Measurements from ENCODE around the gene AFF4. TPM values are rescaled to one million over a fixed set of nuclear protein-coding genes. Genes with fewer than 3 reads are reported as not detected.

Gene AFF4
- total and polyA plus RNA-seq, 9 of the 15 experiments (the other 6 are each of a cell fraction or from before 2014, with no cell fraction given) = 1.7 to 25.8 (median 17.9) TPM

DNA sequence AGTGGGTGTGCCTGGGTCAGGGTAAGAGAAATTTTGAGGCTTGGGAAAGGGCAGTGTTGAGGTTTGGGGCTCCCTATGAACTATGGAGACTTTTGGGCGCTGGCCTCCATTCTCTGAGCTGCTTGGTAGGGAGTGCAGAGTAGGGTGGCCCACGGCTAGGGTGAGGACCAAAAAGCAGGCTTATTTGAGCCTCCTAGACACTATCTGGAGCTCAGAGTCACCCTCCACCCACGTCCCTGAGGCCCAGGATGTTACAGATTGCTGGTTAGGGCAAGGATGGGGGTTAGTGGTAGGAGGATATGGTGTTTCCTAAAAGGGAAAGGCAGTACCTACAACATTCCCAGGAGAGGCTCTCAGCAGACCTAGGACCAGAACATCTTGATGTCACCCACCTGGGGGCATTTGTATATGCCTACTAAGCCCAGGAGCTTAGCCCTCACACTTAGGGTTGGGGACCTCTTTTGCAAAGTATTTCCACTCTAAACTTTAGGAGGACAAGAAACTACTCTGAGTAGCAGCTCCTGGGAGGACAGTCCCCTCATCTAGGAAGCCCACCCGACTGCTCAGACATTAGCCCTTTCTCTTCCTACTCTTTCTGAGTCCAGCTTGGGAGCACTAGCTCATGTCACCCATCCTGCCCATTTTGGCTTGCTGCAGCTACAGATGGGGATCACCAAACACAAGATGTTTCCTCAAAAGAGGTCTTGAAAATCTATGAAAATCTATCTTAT lies 135.3 kb downstream of the AFF4 start:
- TSS peak; percentile 37 for BruUV-seq (replicated peaks)
- Histone ChIP-seq H3K9me1 (ENCODE audit: control insufficient read depth, insufficient read depth, low read length) (no peaks in the 10 kb centered on the region), H2AFZ (ENCODE audit: low read depth, low read length) (no peak overlapping the region), H3K4me2 (ENCODE audit: insufficient read depth, low read length) (no peak overlapping the region), H4K20me1 (replicated peaks; ENCODE audit: control insufficient read depth, insufficient read depth, low read length) (no peaks in the 10 kb centered on the region), H3K4me3 (no peak overlapping the region), H3K79me2 (ENCODE audit: control insufficient read depth, insufficient read depth, low read length) (peaks cover 23% of the 10 kb centered on the region), H3K27me3 (ENCODE audit: control insufficient read depth in 2 of 2, insufficient read depth in 2 of 2, low read length in 2 of 2) (no peaks in the 10 kb centered on the region), H3K4me1 (replicated peaks in 1 of 2; ENCODE audit: control insufficient read depth in 2 of 2, insufficient read depth in 2 of 2, low read length in 2 of 2) (peaks cover 18 to 33% of the 10 kb centered on the region in 2 experiments; a peak in 4 of 5 replicates), H3K9ac (ENCODE audit: insufficient read depth in 1 of 2, low read depth in 2 of 2, low read length in 2 of 2) (peak overlapping the region in 1 of 2 experiments; percentile 28; a peak in 1 of 4 replicates), H3K36me3 (ENCODE audit: control insufficient read depth, insufficient read depth, low read length) (peaks cover 46% of the 10 kb centered on the region; the same call in 2 of the 3 replicates), H3K9me3 (replicated peaks; ENCODE audit: control insufficient read depth, insufficient read depth, low read depth, low read length) (no peaks in the 10 kb centered on the region), H3K27ac (ENCODE audit: extremely low read depth, low read depth, low read length) (no peak overlapping the region)
- intact Hi-C loops (cut with micrococcal nuclease) (no loop called here), in situ Hi-C loops (cut with MboI) (loop anchor here (5.0 kb wide), 1 partner anchor 71 kb away; no protein-coding TSS in a partner anchor)
- CTCF ChIA-PET (ENCODE audit: low intra/inter-chr PET ratio) = no interaction called here
- TF ChIP-seq MCM7 (IDR thresholded peaks at IDR 0.05) (no peak), EGR1 (conservative IDR thresholded peaks at IDR 0.05) (peak; percentile 39; the same call in 1 of the 2 replicates)
- WGBS (ENCODE audit: insufficient coverage, low coverage, missing lambda C conversion rate) = 60% methylated on average over 4 of the region's 4 CpGs
- ATAC-seq (no peak), FAIRE-seq (no peak), DNase-seq (ENCODE audit: extremely low read depth in 1 of 4, low spot score in 3 of 4) (no peak)
- POLR2A ChIA-PET = interaction anchor here (0.6 to 3.9 kb wide), 6 partner anchors 7 to 197 kb away, joined by 3 to 22 read pairs (median 7); partner anchors contain the start of genes GDF9 and UQCRQ

DNA sequence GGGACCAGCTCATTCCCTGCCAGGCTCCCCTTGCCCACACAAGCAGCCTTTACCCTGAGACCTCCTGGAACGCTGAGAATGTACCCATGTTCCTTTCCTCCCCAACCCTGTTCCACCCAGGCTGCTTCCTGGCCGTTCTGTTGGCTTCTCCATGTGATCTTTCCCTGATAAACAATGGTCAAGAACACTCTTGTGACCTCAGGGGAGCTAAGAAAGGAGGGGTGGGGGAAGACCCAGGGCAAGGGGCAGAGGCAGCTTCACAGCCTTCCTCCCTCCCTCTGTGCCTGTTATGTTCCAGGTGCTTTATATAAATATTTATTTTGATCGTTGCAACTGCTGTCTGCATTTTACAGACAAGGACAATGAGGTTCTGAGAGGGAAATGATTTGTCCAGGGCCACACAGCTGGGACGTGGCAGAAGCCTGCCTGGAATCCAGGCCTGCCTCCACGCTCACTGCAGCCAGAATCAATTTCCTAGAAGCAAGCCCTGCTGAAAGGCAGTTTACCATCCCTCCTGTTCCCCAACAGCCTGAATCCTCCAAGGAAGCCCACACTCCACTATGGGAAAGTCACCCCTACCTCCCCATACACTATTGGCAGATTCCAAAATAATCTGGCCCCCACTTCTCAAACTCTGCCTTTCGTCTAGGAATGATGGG lies 136.9 kb downstream of the AFF4 start:
- Histone ChIP-seq H3K9ac (ENCODE audit: insufficient read depth in 1 of 2, low read depth in 2 of 2, low read length in 2 of 2) (peak overlapping the region in 1 of 2 experiments; percentile 56; a peak in 1 of 4 replicates), H3K9me3 (replicated peaks; ENCODE audit: control insufficient read depth, insufficient read depth, low read depth, low read length) (no peaks in the 10 kb centered on the region), H3K4me1 (replicated peaks in 1 of 2; ENCODE audit: control insufficient read depth in 2 of 2, insufficient read depth in 2 of 2, low read length in 2 of 2) (peaks cover 18 to 40% of the 10 kb centered on the region in 2 experiments; a peak in 4 of 5 replicates), H3K4me3 (no peak overlapping the region), H2AFZ (ENCODE audit: low read depth, low read length) (no peak overlapping the region), H4K20me1 (replicated peaks; ENCODE audit: control insufficient read depth, insufficient read depth, low read length) (no peaks in the 10 kb centered on the region), H3K27ac (ENCODE audit: extremely low read depth, low read depth, low read length) (no peak overlapping the region), H3K9me1 (ENCODE audit: control insufficient read depth, insufficient read depth, low read length) (no peaks in the 10 kb centered on the region), H3K27me3 (ENCODE audit: control insufficient read depth in 2 of 2, insufficient read depth in 2 of 2, low read length in 2 of 2) (no peaks in the 10 kb centered on the region), H3K79me2 (ENCODE audit: control insufficient read depth, insufficient read depth, low read length) (peaks cover 23% of the 10 kb centered on the region), H3K4me2 (ENCODE audit: insufficient read depth, low read length) (no peak overlapping the region), H3K36me3 (ENCODE audit: control insufficient read depth, insufficient read depth, low read length) (peaks cover 51% of the 10 kb centered on the region; the same call in 2 of the 3 replicates)
- FAIRE-seq (no peak), DNase-seq (ENCODE audit: extremely low read depth in 1 of 4, low spot score in 3 of 4) (no peak), ATAC-seq (no peak)
- WGBS (ENCODE audit: insufficient coverage, low coverage, missing lambda C conversion rate) = 83% methylated on average over 6 of the region's 6 CpGs
- POLR2A ChIA-PET = interaction anchor here (0.6 to 1.2 kb wide), 4 partner anchors 9 to 137 kb away, joined by 3 to 4 read pairs (median 3); partner anchors contain the start of gene AFF4
- CTCF ChIA-PET (ENCODE audit: low intra/inter-chr PET ratio) = no interaction called here
- in situ Hi-C loops (cut with MboI) (loop anchor here (5.0 kb wide), 1 partner anchor 69 kb away; no protein-coding TSS in a partner anchor), intact Hi-C loops (cut with micrococcal nuclease) (no loop called here)
- no TSS peak for BruUV-seq (replicated peaks)
- TF ChIP-seq HNRNPH1 (optimal IDR thresholded peaks at IDR 0.05; ENCODE audit: low read depth, low read length) (no peak), ERF (CRISPR knock-in tag; IDR thresholded peaks at IDR 0.05) (no peak), TEAD4 (IDR thresholded peaks at IDR 0.05; ENCODE audit: low read length) (no peak), TEAD4 (CRISPR knock-in tag; IDR thresholded peaks at IDR 0.05; ENCODE audit: borderline replicate concordance) (no peak), TCF7L2 (IDR thresholded peaks at IDR 0.05; ENCODE audit: low read depth, low read length) (no peak), CBX8 (IDR thresholded peaks at IDR 0.05; ENCODE audit: borderline replicate concordance, extremely low read depth, low read depth, low read length, poor library complexity, severe bottlenecking) (no peak), ZZZ3 (IDR thresholded peaks at IDR 0.05) (no peak), NR3C1 (CRISPR knock-in tag; IDR thresholded peaks at IDR 0.05) (no peak), IRF2 (CRISPR knock-in tag; IDR thresholded peaks at IDR 0.05) (no peak)
- TF ChIP-seq, protein P1, sequence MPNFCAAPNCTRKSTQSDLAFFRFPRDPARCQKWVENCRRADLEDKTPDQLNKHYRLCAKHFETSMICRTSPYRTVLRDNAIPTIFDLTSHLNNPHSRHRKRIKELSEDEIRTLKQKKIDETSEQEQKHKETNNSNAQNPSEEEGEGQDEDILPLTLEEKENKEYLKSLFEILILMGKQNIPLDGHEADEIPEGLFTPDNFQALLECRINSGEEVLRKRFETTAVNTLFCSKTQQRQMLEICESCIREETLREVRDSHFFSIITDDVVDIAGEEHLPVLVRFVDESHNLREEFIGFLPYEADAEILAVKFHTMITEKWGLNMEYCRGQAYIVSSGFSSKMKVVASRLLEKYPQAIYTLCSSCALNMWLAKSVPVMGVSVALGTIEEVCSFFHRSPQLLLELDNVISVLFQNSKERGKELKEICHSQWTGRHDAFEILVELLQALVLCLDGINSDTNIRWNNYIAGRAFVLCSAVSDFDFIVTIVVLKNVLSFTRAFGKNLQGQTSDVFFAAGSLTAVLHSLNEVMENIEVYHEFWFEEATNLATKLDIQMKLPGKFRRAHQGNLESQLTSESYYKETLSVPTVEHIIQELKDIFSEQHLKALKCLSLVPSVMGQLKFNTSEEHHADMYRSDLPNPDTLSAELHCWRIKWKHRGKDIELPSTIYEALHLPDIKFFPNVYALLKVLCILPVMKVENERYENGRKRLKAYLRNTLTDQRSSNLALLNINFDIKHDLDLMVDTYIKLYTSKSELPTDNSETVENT (CRISPR knock-in tag; IDR thresholded peaks at IDR 0.05) = no peak

Measured in K562 (cell line).